B cell (primary cell): ENCODE measurements around the gene TPSG1.

Source experiments
- CTCF ChIP-seq: fragments of 200-600 bp; IDR thresholded peaks from one replicate; pipeline ENCODE4 v1.8.0; 2022; ENCODE audit warnings: antibody characterized with exemption, mild to moderate bottlenecking
- EZH2 ChIP-seq: IDR thresholded peaks from 2 replicates; pipeline ENCODE4 v1.6.1; 2012; ENCODE audit warnings: borderline replicate concordance, low read depth, mild to moderate bottlenecking, moderate library complexity, low read length; ENCODE audit not compliant: insufficient read depth, poor library complexity, severe bottlenecking

- TF ChIP-seq CTCF (no peak), EZH2 (no peak)
Observed at GRCh38 chr16:1274767-1275166, 49.7 kb upstream of the TPSG1 start.
